ENCODE data around the gene CCDC102A. TPM values are rescaled to one million over a fixed set of nuclear protein-coding genes. Genes with fewer than 3 reads are reported as not detected.

The CCDC102A gene
- total RNA-seq, 4 donors from 2014 or later: 13.1 to 34.9 (median 18.9) TPM

DNA sequence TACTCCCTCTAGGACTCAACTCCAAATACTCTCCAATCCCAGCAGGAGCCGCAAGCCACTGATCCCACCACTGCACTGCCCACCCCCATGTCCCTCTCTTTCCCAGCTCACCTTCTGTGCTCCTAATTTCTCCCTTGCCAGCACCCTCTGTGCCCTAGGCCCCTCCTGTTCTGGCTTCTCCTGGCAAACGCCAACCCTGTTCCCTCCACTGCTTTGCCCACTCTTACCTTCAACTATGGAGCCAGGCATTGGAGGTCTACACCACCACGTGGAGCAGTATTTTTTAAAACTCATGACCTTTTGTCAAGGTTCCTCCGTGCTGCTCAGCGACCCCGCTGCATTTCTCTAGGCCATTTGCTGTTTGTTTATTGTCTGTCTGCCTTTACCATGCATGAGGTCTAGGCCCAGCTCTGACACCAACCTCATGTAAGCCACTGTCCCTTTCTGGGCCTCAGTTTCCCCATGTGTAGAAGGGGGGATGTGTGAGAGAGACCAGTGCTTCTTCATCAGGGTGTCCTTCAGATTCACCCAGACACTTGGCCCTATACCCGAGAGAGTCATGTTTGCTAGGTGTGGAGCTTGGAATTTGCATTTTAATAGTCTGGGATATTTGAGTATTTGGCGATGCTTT lies 4.6 kb downstream of the CCDC102A start:
- 90 to 91% methylated on average over 8 of the region's 8 CpGs for WGBS, 2 donors

GRCh38 chr16:57531253-57531575 lies 5.2 kb downstream of the CCDC102A start:
- no peak for DNase-seq
- no peaks in the 10 kb centered on the region for H3K9me3 ChIP-seq
- intact Hi-C loops (cut with DNase I): no loop called here
- H3K36me3 ChIP-seq: no peaks in the 10 kb centered on the region
- H3K27me3 ChIP-seq: no peaks in the 10 kb centered on the region
- H3K4me3 ChIP-seq (replicated peaks in 1 of 3): no peak overlapping the region
- peaks cover 29 to 47% of the 10 kb centered on the region in 2 donors for H3K4me1 ChIP-seq
- 91 to 93% methylated on average over 3 of the region's 3 CpGs for WGBS, 2 donors
- no peak for TF ChIP-seq POLR2A (IDR thresholded peaks at IDR 0.05)
- TF ChIP-seq, protein P1, sequence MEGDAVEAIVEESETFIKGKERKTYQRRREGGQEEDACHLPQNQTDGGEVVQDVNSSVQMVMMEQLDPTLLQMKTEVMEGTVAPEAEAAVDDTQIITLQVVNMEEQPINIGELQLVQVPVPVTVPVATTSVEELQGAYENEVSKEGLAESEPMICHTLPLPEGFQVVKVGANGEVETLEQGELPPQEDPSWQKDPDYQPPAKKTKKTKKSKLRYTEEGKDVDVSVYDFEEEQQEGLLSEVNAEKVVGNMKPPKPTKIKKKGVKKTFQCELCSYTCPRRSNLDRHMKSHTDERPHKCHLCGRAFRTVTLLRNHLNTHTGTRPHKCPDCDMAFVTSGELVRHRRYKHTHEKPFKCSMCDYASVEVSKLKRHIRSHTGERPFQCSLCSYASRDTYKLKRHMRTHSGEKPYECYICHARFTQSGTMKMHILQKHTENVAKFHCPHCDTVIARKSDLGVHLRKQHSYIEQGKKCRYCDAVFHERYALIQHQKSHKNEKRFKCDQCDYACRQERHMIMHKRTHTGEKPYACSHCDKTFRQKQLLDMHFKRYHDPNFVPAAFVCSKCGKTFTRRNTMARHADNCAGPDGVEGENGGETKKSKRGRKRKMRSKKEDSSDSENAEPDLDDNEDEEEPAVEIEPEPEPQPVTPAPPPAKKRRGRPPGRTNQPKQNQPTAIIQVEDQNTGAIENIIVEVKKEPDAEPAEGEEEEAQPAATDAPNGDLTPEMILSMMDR (IDR thresholded peaks at IDR 0.05): no peak
- no peak overlapping the region for H3K27ac ChIP-seq

More for the DNA sequence above, 4.6 kb downstream of the CCDC102A start:
- H3K27ac ChIP-seq: no peak overlapping the region
- no peak overlapping the region for H3K4me3 ChIP-seq (replicated peaks in 1 of 3)
- intact Hi-C loops (cut with DNase I): no loop called here
- TF ChIP-seq POLR2A (IDR thresholded peaks at IDR 0.05): no peak
- TF ChIP-seq, protein P1 (IDR thresholded peaks at IDR 0.05): no peak
- H3K9me3 ChIP-seq: no peaks in the 10 kb centered on the region
- H3K36me3 ChIP-seq: no peaks in the 10 kb centered on the region
- no peaks in the 10 kb centered on the region for H3K27me3 ChIP-seq
- DNase-seq: no peak
- peaks cover 29 to 44% of the 10 kb centered on the region in 2 donors for H3K4me1 ChIP-seq

GRCh38 chr16:57530522-57531252 lies 5.7 kb downstream of the CCDC102A start:
- no peaks in the 10 kb centered on the region for H3K27me3 ChIP-seq
- H3K9me3 ChIP-seq: no peaks in the 10 kb centered on the region
- TF ChIP-seq POLR2A (IDR thresholded peaks at IDR 0.05): no peak
- TF ChIP-seq, protein P1 (IDR thresholded peaks at IDR 0.05): no peak
- no peaks in the 10 kb centered on the region for H3K36me3 ChIP-seq
- no peak for DNase-seq
- no peak overlapping the region for H3K4me3 ChIP-seq (replicated peaks in 1 of 3)
- 91% methylated on average over 22 of the region's 22 CpGs for WGBS, 2 donors
- intact Hi-C loops (cut with DNase I): no loop called here
- peaks cover 29 to 52% of the 10 kb centered on the region in 2 donors for H3K4me1 ChIP-seq
- H3K27ac ChIP-seq: no peak overlapping the region

DNA sequence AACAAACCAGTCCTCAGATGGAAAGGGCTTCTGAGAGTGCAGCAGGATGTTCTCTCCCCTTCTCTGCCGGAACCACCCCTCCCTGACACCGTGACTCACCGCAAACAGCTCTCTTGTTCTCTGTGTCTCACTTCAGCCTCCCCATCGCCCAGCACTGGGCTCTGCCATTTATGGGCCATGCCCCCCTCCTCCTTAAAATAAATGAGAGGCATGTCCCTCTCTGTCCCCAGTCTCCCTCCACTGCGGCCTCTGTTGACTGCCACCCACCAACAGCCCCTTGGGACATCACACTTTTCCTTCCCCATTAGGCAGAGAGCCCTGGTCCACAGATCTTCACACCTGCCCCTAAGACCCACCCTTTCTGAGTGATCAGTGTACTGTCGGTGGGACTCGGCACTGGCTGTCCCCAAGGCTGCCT lies 6.3 kb downstream of the CCDC102A start:
- DNase-seq: no peak
- intact Hi-C loops (cut with DNase I): no loop called here
- 64 to 67% methylated on average over 7 of the region's 7 CpGs for WGBS, 2 donors

More for the DNA sequence above, 6.3 kb downstream of the CCDC102A start:
- H3K36me3 ChIP-seq: no peaks in the 10 kb centered on the region
- no peaks in the 10 kb centered on the region for H3K9me3 ChIP-seq
- no peak overlapping the region for H3K27ac ChIP-seq
- no peaks in the 10 kb centered on the region for H3K27me3 ChIP-seq
- no peak overlapping the region for H3K4me3 ChIP-seq (replicated peaks in 1 of 3)
- TF ChIP-seq POLR2A (IDR thresholded peaks at IDR 0.05): no peak
- TF ChIP-seq, protein P1 (IDR thresholded peaks at IDR 0.05): no peak
- peaks cover 23 to 52% of the 10 kb centered on the region in 2 donors for H3K4me1 ChIP-seq

Measured in thyroid gland (tissue), 4 donors.